T-helper 2 cell treated with Interferon-gamma antibody and Interleukin-4, amounts not matched to agents 5 μg/mL and 100 μg/mL, for 36 hours (primary cell): ENCODE measurements around the gene BUD31.
"Not testable (repeated sequence)": the region's sequence is repeated elsewhere in the genome, so short reads cannot be mapped to it uniquely, and the experiment has no call there.

Experiments
- DNase-seq: peaks from one replicate; pipeline ENCODE4 v3.0.0; 2021; ENCODE audit warnings: low spot score
- H3K27ac Mint-ChIP-seq: one replicate; pipeline ENCODE4 v1.8.0; 2021; ENCODE audit warnings: mild to moderate bottlenecking, mixed read lengths
- H3K27me3 Mint-ChIP-seq: one replicate; pipeline ENCODE4 v1.8.0; 2021; ENCODE audit warnings: low read depth, mixed read lengths
- H3K36me3 Mint-ChIP-seq: one replicate; pipeline ENCODE4 v1.8.0; 2021; ENCODE audit warnings: low read depth, mixed read lengths
- H3K4me1 Mint-ChIP-seq: one replicate; pipeline ENCODE4 v1.8.0; 2021; ENCODE audit warnings: low read depth, mixed read lengths
- H3K4me3 Mint-ChIP-seq: one replicate; pipeline ENCODE4 v1.8.0; 2022; ENCODE audit warnings: mild to moderate bottlenecking, moderate library complexity, mixed read lengths
- H3K9me3 Mint-ChIP-seq: one replicate; pipeline ENCODE4 v1.8.0; 2021; ENCODE audit warnings: mixed read lengths

Gene BUD31

DNA sequence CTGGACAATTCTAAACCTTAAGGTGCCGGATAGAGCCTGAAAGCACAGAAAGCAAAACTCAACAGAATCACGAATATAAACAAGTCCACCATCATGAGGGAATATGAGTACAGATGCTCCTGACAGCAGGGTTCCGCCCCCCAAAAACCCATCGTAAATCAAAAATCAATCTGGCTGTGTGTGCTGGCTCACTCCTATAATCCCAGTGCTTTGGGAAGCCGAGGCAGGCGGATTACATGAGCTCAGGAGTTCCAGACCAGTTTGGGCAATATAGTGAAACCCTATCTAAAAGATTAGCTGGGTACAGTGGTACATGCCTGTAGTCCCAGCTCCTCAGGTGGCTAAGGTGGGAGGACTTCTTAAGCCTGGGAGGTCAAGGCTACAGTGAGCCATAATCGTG is 12.2 kb downstream of the BUD31 start:
- Mint-ChIP-seq H3K4me1 (peaks cover 2% of the 10 kb centered on the region), H3K4me3 (no peak overlapping the region), H3K27ac (no peak overlapping the region), H3K27me3 (no peaks in the 10 kb centered on the region), H3K9me3 (no peaks in the 10 kb centered on the region), H3K36me3 (peaks cover 41% of the 10 kb centered on the region)
- no peak for DNase-seq

DNA sequence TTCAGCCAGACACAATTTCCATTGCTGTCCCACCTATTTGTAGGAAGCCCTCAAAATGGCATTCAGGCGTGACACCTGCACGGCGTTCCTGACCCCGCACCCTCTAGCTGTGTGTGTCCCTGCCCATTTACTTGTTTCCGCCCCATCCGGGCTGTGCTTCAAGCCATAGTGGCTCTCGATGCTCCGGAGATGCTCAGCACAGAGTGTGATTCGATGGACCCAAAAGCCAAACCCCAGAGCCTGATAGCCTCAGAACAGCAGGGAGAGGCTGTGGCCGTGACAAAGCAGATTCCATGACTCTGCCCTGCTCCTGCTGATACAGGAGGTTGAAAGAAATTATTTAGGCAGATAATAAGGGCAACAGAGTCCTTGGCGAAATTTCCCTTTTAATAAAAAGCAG is 13.4 kb downstream of the BUD31 start:
- no peak overlapping the region for H3K27ac Mint-ChIP-seq
- H3K36me3 Mint-ChIP-seq, result peaks cover 32% of the 10 kb centered on the region
- H3K9me3 Mint-ChIP-seq, result no peaks in the 10 kb centered on the region

GRCh38 chr7:99422625-99423024 is 13.9 kb downstream of the BUD31 start:
- Mint-ChIP-seq H3K4me3 (no peak overlapping the region), H3K9me3 (no peaks in the 10 kb centered on the region), H3K27me3 (no peaks in the 10 kb centered on the region), H3K27ac (no peak overlapping the region), H3K4me1 (no peaks in the 10 kb centered on the region), H3K36me3 (peaks cover 28% of the 10 kb centered on the region)
- DNase-seq, result no peak

More for the DNA sequence above, 13.4 kb downstream of the BUD31 start:
- no peaks in the 10 kb centered on the region for H3K27me3 Mint-ChIP-seq
- DNase-seq, result no peak
- H3K4me1 Mint-ChIP-seq, result no peaks in the 10 kb centered on the region
- H3K4me3 Mint-ChIP-seq, result no peak overlapping the region

DNA sequence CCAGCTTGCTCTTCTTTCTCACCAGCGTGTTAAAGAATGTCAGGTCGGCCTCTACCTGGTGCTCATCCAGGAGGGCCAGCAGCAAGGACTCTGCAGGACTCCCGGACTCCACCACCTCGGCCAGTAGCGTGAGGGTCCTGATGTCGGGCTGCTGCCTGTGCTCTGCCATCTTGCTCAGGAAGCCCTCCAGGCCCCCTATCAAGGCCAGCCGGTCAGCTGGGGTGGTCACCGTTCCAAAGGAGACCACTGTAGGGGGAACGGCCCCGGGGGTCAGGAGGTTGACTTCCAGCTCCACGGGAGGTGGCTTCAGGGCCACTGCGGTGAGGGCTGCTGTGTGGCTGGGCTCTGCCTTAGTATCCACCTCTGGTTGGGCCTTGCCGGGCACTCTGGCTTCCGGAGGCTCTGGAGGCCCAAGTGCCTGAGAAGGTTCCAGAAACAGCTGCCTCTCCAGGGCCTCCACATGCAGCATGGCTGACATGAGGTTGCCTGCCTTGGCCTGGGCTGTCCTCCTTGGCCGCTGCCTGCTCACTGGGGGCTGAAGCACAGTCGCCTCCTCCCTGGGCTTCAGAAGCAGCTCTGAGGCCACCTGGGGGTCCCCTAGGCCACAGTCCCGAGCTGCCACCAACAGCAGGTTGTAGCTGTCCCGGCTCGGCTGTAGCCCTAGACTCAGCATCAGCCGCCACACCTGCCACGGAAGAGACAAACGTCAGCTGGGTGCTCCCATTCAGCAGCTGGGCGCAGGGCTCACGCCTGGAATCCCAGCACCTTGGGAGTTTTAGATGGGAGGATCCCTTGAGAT is 16.4 kb downstream of the BUD31 start:
- H3K4me1 Mint-ChIP-seq, result peaks cover 3% of the 10 kb centered on the region
- H3K4me3 Mint-ChIP-seq, result no peak overlapping the region
- no peak overlapping the region for H3K27ac Mint-ChIP-seq
- no peaks in the 10 kb centered on the region for H3K9me3 Mint-ChIP-seq
- no peak for DNase-seq
- peaks cover 24% of the 10 kb centered on the region for H3K36me3 Mint-ChIP-seq
- H3K27me3 Mint-ChIP-seq, result no peaks in the 10 kb centered on the region

- no peaks in the 10 kb centered on the region for H3K9me3 Mint-ChIP-seq
- no peak overlapping the region for H3K4me3 Mint-ChIP-seq
- no peak for DNase-seq
- H3K27me3 Mint-ChIP-seq, result no peaks in the 10 kb centered on the region
- H3K27ac Mint-ChIP-seq, result no peak overlapping the region
- peaks cover 3% of the 10 kb centered on the region for H3K4me1 Mint-ChIP-seq
- peaks cover 19% of the 10 kb centered on the region for H3K36me3 Mint-ChIP-seq
Observed at GRCh38 chr7:99428972-99429566, 20.3 kb downstream of the BUD31 start.

- no peak for DNase-seq
- Mint-ChIP-seq H3K36me3 (peaks cover 19% of the 10 kb centered on the region), H3K27ac (no peak overlapping the region), H3K4me3 (no peak overlapping the region), H3K27me3 (no peaks in the 10 kb centered on the region), H3K4me1 (peaks cover 3% of the 10 kb centered on the region), H3K9me3 (no peaks in the 10 kb centered on the region)
Observed at GRCh38 chr7:99429756-99430155, 21.0 kb downstream of the BUD31 start.

GRCh38 chr7:99431756-99432540 is 23.2 kb downstream of the BUD31 start:
- H3K36me3 Mint-ChIP-seq, result peaks cover 14% of the 10 kb centered on the region
- not testable (repeated sequence) for H3K27ac Mint-ChIP-seq, H3K4me1 Mint-ChIP-seq, H3K4me3 Mint-ChIP-seq, H3K27me3 Mint-ChIP-seq, H3K9me3 Mint-ChIP-seq, DNase-seq

- Mint-ChIP-seq H3K4me3 (no peak overlapping the region), H3K4me1 (peaks cover 8% of the 10 kb centered on the region), H3K36me3 (peaks cover 11% of the 10 kb centered on the region), H3K27ac (no peak overlapping the region), H3K27me3 (no peaks in the 10 kb centered on the region), H3K9me3 (no peaks in the 10 kb centered on the region)
- no peak for DNase-seq
Observed at GRCh38 chr7:99433158-99433557, 24.4 kb downstream of the BUD31 start.

GRCh38 chr7:99437946-99438572 is 29.3 kb downstream of the BUD31 start:
- H3K36me3 Mint-ChIP-seq, result peaks cover 18% of the 10 kb centered on the region
- H3K4me1 Mint-ChIP-seq, result peaks cover 26% of the 10 kb centered on the region
- DNase-seq, result no peak
- H3K27ac Mint-ChIP-seq, result peak overlapping the region; percentile 86
- H3K4me3 Mint-ChIP-seq, result peak overlapping the region; percentile 99
- no peaks in the 10 kb centered on the region for H3K27me3 Mint-ChIP-seq
- H3K9me3 Mint-ChIP-seq, result no peaks in the 10 kb centered on the region

DNA sequence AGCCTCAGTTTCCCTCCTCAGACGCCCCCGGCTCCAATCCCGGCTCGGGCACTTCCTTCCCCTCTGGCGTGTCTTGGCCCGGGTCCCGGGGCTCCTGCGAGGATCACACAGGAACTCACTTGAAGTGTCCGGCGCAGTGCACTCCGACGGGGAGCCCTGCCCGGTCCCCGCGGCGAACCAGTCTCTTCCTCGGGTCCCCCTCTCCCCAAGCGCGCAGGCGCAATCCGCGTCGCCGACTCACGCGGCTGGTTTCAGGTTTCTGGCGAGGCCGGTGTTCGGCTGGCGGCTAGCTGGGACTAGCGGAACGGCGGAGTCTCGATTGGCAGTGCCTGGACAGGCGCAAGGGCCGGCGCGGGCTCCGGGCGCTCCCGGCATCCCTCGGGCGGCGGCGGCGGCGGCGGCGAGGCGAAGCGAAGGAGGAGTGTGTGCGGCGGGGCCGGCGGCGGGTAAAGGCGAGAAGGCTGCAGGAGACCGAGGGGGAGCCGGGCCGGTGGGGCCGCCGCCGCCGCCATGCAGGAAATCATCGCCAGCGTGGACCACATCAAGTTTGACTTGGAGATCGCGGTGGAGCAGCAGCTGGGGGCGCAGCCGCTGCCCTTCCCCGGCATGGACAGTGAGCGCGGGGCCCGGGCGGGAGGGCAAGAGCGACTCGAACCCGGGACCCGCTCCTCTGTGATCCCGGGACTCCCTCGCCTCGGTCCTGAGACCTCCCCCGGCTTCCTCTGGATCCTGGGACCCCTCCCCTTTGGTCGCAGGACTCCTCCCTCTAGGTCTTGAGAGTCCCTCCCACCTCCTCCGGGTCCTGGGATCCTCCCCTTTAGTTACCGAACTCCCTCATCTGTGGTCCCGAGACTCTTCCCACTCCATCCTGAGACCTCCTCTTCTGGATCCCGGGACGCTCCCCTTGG is 30.1 kb downstream of the BUD31 start, which contains the start of the genes CPSF4 and PTCD1:
Gene CPSF4, plus strand, starts transcription at position 371 of the 908 bp plus-strand sequence. Its CDS starts 140 bp downstream, at position 511.
Gene PTCD1, minus strand, starts transcription at position 226 of the 908 bp plus-strand sequence. CDS start 3,556 bp downstream, outside the sequence.
- peaks cover 29% of the 10 kb centered on the region for H3K4me1 Mint-ChIP-seq

DNA sequence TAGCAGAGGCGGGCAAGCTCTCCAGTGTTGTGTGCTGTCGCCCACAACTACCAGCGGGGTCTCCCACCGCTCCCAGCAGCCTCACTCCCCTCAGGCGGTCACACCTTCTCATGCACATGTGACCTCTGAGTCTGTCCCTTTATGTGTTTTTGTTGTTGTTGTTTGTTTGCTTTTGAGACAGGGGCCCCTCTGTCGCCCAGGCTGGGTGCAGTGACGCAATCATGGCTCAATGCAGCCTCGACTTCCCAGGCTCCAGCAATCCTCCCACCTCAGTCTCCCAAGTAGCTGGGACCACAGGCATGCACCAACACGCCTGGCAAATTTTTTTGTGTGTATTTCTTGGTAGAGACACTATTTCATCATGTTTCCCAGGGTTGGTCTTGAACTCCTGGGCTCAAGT is 31.4 kb downstream of the BUD31 start:
- H3K27ac Mint-ChIP-seq, result no peak overlapping the region
- H3K9me3 Mint-ChIP-seq, result no peaks in the 10 kb centered on the region
- peaks cover 31% of the 10 kb centered on the region for H3K4me1 Mint-ChIP-seq
- no peak for DNase-seq
- peak overlapping the region; percentile 99 for H3K4me3 Mint-ChIP-seq
- H3K27me3 Mint-ChIP-seq, result no peaks in the 10 kb centered on the region
- H3K36me3 Mint-ChIP-seq, result peaks cover 30% of the 10 kb centered on the region

More for the DNA sequence above, 30.1 kb downstream of the BUD31 start, which contains the start of the genes CPSF4 and PTCD1:
- DNase-seq, result peak; percentile 94
- H3K4me3 Mint-ChIP-seq, result peak within 1 kb of the TSS; percentile 99
- H3K27ac Mint-ChIP-seq, result peak within 1 kb of the TSS; percentile 86
- peaks cover 23% of the 10 kb centered on the region for H3K36me3 Mint-ChIP-seq
- H3K27me3 Mint-ChIP-seq, result no peaks in the 10 kb centered on the region
- no peaks in the 10 kb centered on the region for H3K9me3 Mint-ChIP-seq

DNA sequence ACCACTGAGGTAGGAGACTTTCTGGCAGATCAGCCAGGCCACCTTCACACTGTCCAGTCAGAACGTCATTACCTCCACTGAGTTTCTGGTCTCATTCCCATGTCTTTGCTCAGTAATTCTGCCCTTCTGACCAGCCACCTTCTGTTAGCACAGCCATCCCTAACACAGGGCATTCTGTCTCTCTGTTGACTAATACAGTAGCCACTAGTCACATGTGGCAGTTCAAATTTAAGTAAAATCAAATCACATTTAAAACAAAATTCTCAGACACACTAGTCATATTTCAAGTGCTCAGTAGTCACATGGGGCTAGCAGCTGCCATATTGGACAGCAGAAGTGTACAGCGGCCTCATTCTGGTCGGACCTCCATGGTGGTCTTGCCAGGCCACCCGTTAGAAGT is 37.3 kb downstream of the BUD31 start:
- no peak overlapping the region for H3K4me3 Mint-ChIP-seq
- H3K27ac Mint-ChIP-seq, result peak overlapping the region; percentile 11
- H3K36me3 Mint-ChIP-seq, result peaks cover 51% of the 10 kb centered on the region
- no peaks in the 10 kb centered on the region for H3K9me3 Mint-ChIP-seq
- no peak for DNase-seq
- no peaks in the 10 kb centered on the region for H3K27me3 Mint-ChIP-seq
- peaks cover 14% of the 10 kb centered on the region for H3K4me1 Mint-ChIP-seq

DNA sequence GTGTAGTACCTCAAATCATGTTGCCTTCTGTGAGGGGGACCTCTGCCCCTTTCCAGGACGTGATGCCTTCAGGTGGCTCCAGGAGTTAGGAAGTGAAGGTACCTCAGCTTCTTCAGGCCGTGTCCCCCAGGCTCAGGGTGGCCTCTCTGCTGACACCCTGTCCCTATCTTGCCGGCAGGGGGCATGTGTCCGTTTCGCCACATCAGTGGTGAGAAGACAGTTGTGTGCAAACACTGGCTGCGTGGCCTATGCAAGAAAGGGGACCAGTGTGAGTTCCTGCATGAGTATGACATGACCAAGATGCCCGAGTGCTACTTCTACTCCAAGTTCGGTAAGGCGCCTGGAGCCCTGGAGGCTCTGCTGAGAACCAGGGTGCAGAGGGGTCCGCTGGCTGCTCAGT is 39.2 kb downstream of the BUD31 start:
- no peak for DNase-seq
- Mint-ChIP-seq H3K36me3 (peaks cover 46% of the 10 kb centered on the region), H3K27me3 (no peaks in the 10 kb centered on the region), H3K4me1 (peaks cover 9% of the 10 kb centered on the region), H3K9me3 (no peaks in the 10 kb centered on the region), H3K27ac (no peak overlapping the region), H3K4me3 (no peak overlapping the region)
